PC-9 (cell line): ENCODE results near the gene ST6GALNAC6. TPM values are rescaled to one million over a fixed set of nuclear protein-coding genes. Genes with fewer than 3 reads are reported as not detected.

ENCODE experiments used
- BruUV-seq: library from RNA; stranded (reverse); fragments of 400-500 nt; replicated peaks from 2 replicates; lab custom pipeline; 2021; lab: Mats Ljungman, UMichigan
- CTCF ChIA-PET: fragments of 300-600 bp; sonication (Branson Sonifier 250); formaldehyde crosslinking; loops from one replicate; lab custom pipeline; 2022; ENCODE audit warnings: antibody characterized with exemption; lab: Charles Lee
- POLR2A ChIA-PET: fragments of 300-600 bp; sonication (Branson Sonifier 250); formaldehyde crosslinking; loops from one replicate; lab custom pipeline; 2022; ENCODE audit warnings: antibody characterized with exemption; ENCODE audit not compliant: unreplicated experiment; lab: Charles Lee
- DNase-seq, 2 experiments: peaks; one replicate each; pipeline versions ENCODE4 v3.0.0 to v3.0.0-alpha.2; 2015 to 2022; ENCODE audit warnings: mixed read lengths in 1 of 2
- H2AFZ ChIP-seq: fragments of 200-600 bp; sonication (generic); 2 replicates; pipeline ENCODE4 v1.8.1; 2017; ENCODE audit warnings: antibody characterized with exemption
- H3F3A ChIP-seq: fragments of 200-600 bp; sonication (generic); 2 replicates; pipeline ENCODE4 v1.8.1; 2017; ENCODE audit warnings: antibody characterized with exemption, mild to moderate bottlenecking, low read depth; ENCODE audit not compliant: insufficient read depth
- H3K27ac ChIP-seq: fragments of 200-600 bp; sonication (generic); 2 replicates; pipeline ENCODE4 v1.6.1; 2016; ENCODE audit warnings: mixed run types
- H3K27me3 ChIP-seq: fragments of 200-600 bp; sonication (generic); 2 replicates; pipeline ENCODE4 v1.6.1; 2016; ENCODE audit warnings: low read depth, mixed run types; ENCODE audit not compliant: insufficient read depth
- H3K36me3 ChIP-seq: fragments of 200-600 bp; sonication (generic); 2 replicates; pipeline ENCODE4 v1.6.1; 2016; ENCODE audit warnings: low read depth, mixed run types
- H3K4me1 ChIP-seq: fragments of 200-600 bp; sonication (generic); replicated peaks from 2 replicates; pipeline ENCODE4 v1.6.1; 2016; ENCODE audit warnings: mixed run types; ENCODE audit not compliant: insufficient read depth
- H3K4me2 ChIP-seq: fragments of 200-600 bp; sonication (generic); 2 replicates; pipeline ENCODE4 v1.6.1; 2017; ENCODE audit warnings: mixed run types
- H3K4me3 ChIP-seq: fragments of 200-600 bp; sonication (generic); 2 replicates; pipeline ENCODE4 v1.6.1; 2016; ENCODE audit warnings: mixed run types
- H3K79me2 ChIP-seq: fragments of 200-600 bp; sonication (generic); 2 replicates; pipeline ENCODE4 v1.6.1; 2017; ENCODE audit warnings: low read depth, mixed run types
- H3K9me2 ChIP-seq: fragments of 200-600 bp; sonication (generic); 2 replicates; pipeline ENCODE4 v1.8.1; 2017; ENCODE audit warnings: mild to moderate bottlenecking; ENCODE audit not compliant: insufficient read depth
- H3K9me3 ChIP-seq: fragments of 200-600 bp; sonication (generic); 2 replicates; pipeline ENCODE4 v1.8.1; 2016; ENCODE audit warnings: low read depth; ENCODE audit not compliant: insufficient read depth
- H4K20me1 ChIP-seq: fragments of 200-600 bp; sonication (generic); 2 replicates; pipeline ENCODE4 v1.8.1; 2017; ENCODE audit not compliant: insufficient read depth
- CTCF ChIP-seq: fragments of 200-600 bp; sonication (generic); conservative IDR thresholded peaks from 2 replicates; pipeline ENCODE4 v1.6.1; 2017; ENCODE audit warnings: mixed run types, antibody characterized with exemption, mild to moderate bottlenecking, moderate library complexity
- EZH2 ChIP-seq: fragments of 200-600 bp; sonication (generic); IDR thresholded peaks from 2 replicates; pipeline ENCODE4 v1.8.0; 2017; ENCODE audit warnings: antibody characterized with exemption, low read depth
- intact Hi-C: fragments of 100-400 bp; cut with micrococcal nuclease; formaldehyde crosslinking; loops from one replicate; pipeline ENCODE4 v1.10.0; 2022; ENCODE audit not compliant: unreplicated experiment
- total RNA-seq: library from RNA; stranded (reverse); gene quantifications from 2 replicates; pipeline ENCODE4 v1.2.3, GENCODE V29; 2021

Gene ST6GALNAC6
- total RNA-seq, 1 experiment from 2014 or later = 23.3 TPM

- H3K27ac ChIP-seq = no peak overlapping the region
- H3K4me1 ChIP-seq = 0 out of 2 replicates have a peak, but pooled peaks cover under 1% of the 10 kb centered on the region
- H3K4me2 ChIP-seq = no peak overlapping the region
- DNase-seq = peak in 1 of 2 experiments; percentile 29
- TF ChIP-seq CTCF (no peak), EZH2 (no peak)
- no peak overlapping the region for H3K4me3 ChIP-seq
- H3K27me3 ChIP-seq = no peaks in the 10 kb centered on the region
- H3K9me3 ChIP-seq = peaks cover 15% of the 10 kb centered on the region
- intact Hi-C loops = no loop called here
- no TSS peak for BruUV-seq
- no peaks in the 10 kb centered on the region for H4K20me1 ChIP-seq
- H3F3A ChIP-seq = peaks cover 5% of the 10 kb centered on the region; the same call in 1 of the 2 replicates
- H3K79me2 ChIP-seq = no peaks in the 10 kb centered on the region
- POLR2A ChIA-PET = no interaction called here
- peaks cover 5% of the 10 kb centered on the region; the same call in 1 of the 2 replicates for H3K36me3 ChIP-seq
- H3K9me2 ChIP-seq = no peaks in the 10 kb centered on the region
- CTCF ChIA-PET = no interaction called here
- no peak overlapping the region for H2AFZ ChIP-seq
Measured at GRCh38 chr9:127844821-127845359, 54.5 kb downstream of the ST6GALNAC6 start.

- H3K79me2 ChIP-seq = no peaks in the 10 kb centered on the region
- intact Hi-C loops = no loop called here
- DNase-seq = no peak
- H3K9me3 ChIP-seq = no peaks in the 10 kb centered on the region
- H3K27me3 ChIP-seq = no peaks in the 10 kb centered on the region
- no peak overlapping the region for H2AFZ ChIP-seq
- H3K9me2 ChIP-seq = no peaks in the 10 kb centered on the region
- no peaks in the 10 kb centered on the region for H3K36me3 ChIP-seq
- BruUV-seq = no TSS peak
- no peak overlapping the region for H3K27ac ChIP-seq
- peaks cover 25% of the 10 kb centered on the region for H3K4me1 ChIP-seq
- ChIA-PET CTCF (no interaction called here), POLR2A (no interaction called here)
- no peaks in the 10 kb centered on the region for H4K20me1 ChIP-seq
- no peak overlapping the region for H3K4me2 ChIP-seq
- no peak for TF ChIP-seq EZH2
- TF ChIP-seq CTCF = no peak
- peaks cover 28% of the 10 kb centered on the region; the same call in 1 of the 2 replicates for H3F3A ChIP-seq
- no peak overlapping the region for H3K4me3 ChIP-seq
Measured at GRCh38 chr9:127841087-127841835, 58.1 kb downstream of the ST6GALNAC6 start.

GRCh38 chr9:127838375-127839078, 60.9 kb downstream of the ST6GALNAC6 start:
- peak overlapping the region; percentile 70 for H2AFZ ChIP-seq
- no peaks in the 10 kb centered on the region for H3K79me2 ChIP-seq
- no peaks in the 10 kb centered on the region for H3K27me3 ChIP-seq
- ChIA-PET POLR2A (interaction anchor here (0.5 kb wide), 1 partner anchor 14 kb away, joined by 3 read pairs; no protein-coding TSS in a partner anchor), CTCF (interaction anchor here (0.6 to 1.3 kb wide), 2 partner anchors 16 to 27 kb away, joined by 3 read pairs; partner anchors contain the start of gene ENG)
- peaks cover 25% of the 10 kb centered on the region for H3K4me1 ChIP-seq
- no peaks in the 10 kb centered on the region for H3K9me3 ChIP-seq
- BruUV-seq = TSS peak; percentile 67
- DNase-seq = peak; percentile 78 to 88
- TF ChIP-seq EZH2 (no peak), CTCF (no peak)
- H3K4me3 ChIP-seq = peak overlapping the region; percentile 47; the same call in 1 of the 2 replicates
- H3K36me3 ChIP-seq = no peaks in the 10 kb centered on the region
- H3K27ac ChIP-seq = peak overlapping the region; percentile 76
- intact Hi-C loops = loop anchor here (1.0 to 2.0 kb wide), 2 partner anchors 16 to 34 kb away; partner anchors contain the start of gene ENG
- no peaks in the 10 kb centered on the region for H4K20me1 ChIP-seq
- peak overlapping the region; percentile 78 for H3K4me2 ChIP-seq
- no peaks in the 10 kb centered on the region for H3K9me2 ChIP-seq
- H3F3A ChIP-seq = peaks cover 28% of the 10 kb centered on the region; the same call in 1 of the 2 replicates
